Measurements from ENCODE around the gene HHIPL2.

Gene HHIPL2

GRCh38 chr1:222557574-222557973, 9.7 kb upstream of the HHIPL2 start (continued):
- no peak for TF ChIP-seq ZNF394 (tag by site-specific recombination; IDR thresholded peaks at IDR 0.05; ENCODE audit: borderline replicate concordance)
- no peak for TF ChIP-seq ZSCAN18 (tag by site-specific recombination; IDR thresholded peaks at IDR 0.05)
- no peak for TF ChIP-seq ZNF350 (tag by site-specific recombination; IDR thresholded peaks at IDR 0.05)
- no peak for TF ChIP-seq ZNF48 (tag by site-specific recombination; IDR thresholded peaks at IDR 0.05)
- no peak for TF ChIP-seq ZNF10 (tag by site-specific recombination; IDR thresholded peaks at IDR 0.05)

GRCh38 chr1:222557148-222557547, 9.2 kb upstream of the HHIPL2 start:
- CTCF ChIA-PET = interaction anchor here (1.1 kb wide), 1 partner anchor 102 kb away, joined by 4 read pairs; no protein-coding TSS in a partner anchor
- no peak overlapping the region for H3K4me3 ChIP-seq (ENCODE audit: low read depth, low read length)
- POLR2A ChIA-PET = interaction anchor here (1.0 kb wide), 1 partner anchor 10 kb away, joined by 4 read pairs; no protein-coding TSS in a partner anchor
- H3K9me3 ChIP-seq (ENCODE audit: control insufficient read depth, insufficient read depth, low read depth, low read length) = no peaks in the 10 kb centered on the region
- peaks cover 0 to 48% of the 10 kb centered on the region in 2 experiments for H3K36me3 ChIP-seq (ENCODE audit: control insufficient read depth in 2 of 2, insufficient read depth in 1 of 2, low read length in 2 of 2)
- no peaks in the 10 kb centered on the region for H3K4me1 ChIP-seq (ENCODE audit: control insufficient read depth, insufficient read depth, low read length)
- H3K27ac ChIP-seq (ENCODE audit: extremely low read depth, low read depth, low read length) = no peak overlapping the region
- TF ChIP-seq ZNF274 (IDR thresholded peaks at IDR 0.05; ENCODE audit: low read length) = no peak
- no peak for TF ChIP-seq ZNF274 (tag by site-specific recombination; IDR thresholded peaks at IDR 0.05; ENCODE audit: borderline replicate concordance)
- TF ChIP-seq ZNF174 (tag by site-specific recombination; IDR thresholded peaks at IDR 0.05) = no peak
- no peak for TF ChIP-seq ZNF514 (tag by site-specific recombination; IDR thresholded peaks at IDR 0.05)
- TF ChIP-seq ZNF664 (tag by site-specific recombination; IDR thresholded peaks at IDR 0.05) = no peak

- Histone ChIP-seq H3K4me1 (ENCODE audit: control insufficient read depth, insufficient read depth, low read length) (no peaks in the 10 kb centered on the region), H3K27ac (ENCODE audit: extremely low read depth, low read depth, low read length) (no peak overlapping the region), H3K36me3 (ENCODE audit: control insufficient read depth in 2 of 2, insufficient read depth in 1 of 2, low read length in 2 of 2) (peaks cover 0 to 40% of the 10 kb centered on the region in 2 experiments), H3K9me3 (ENCODE audit: control insufficient read depth, insufficient read depth, low read depth, low read length) (no peaks in the 10 kb centered on the region), H3K4me3 (ENCODE audit: low read depth, low read length) (no peak overlapping the region)
- TF ChIP-seq TCF7L2 (IDR thresholded peaks at IDR 0.05; ENCODE audit: borderline replicate concordance, low read depth, low read length) = no peak
- TF ChIP-seq GLI2 (tag by site-specific recombination; IDR thresholded peaks at IDR 0.05; ENCODE audit: borderline replicate concordance, low read depth) = no peak
- TF ChIP-seq ZNF776 (tag by site-specific recombination; IDR thresholded peaks at IDR 0.05; ENCODE audit: borderline replicate concordance) = no peak
- no peak for TF ChIP-seq ZFP37 (tag by site-specific recombination; IDR thresholded peaks at IDR 0.05)
- TF ChIP-seq ZEB2 (tag by site-specific recombination; IDR thresholded peaks at IDR 0.05) = no peak
- no peak for TF ChIP-seq ZBTB44 (tag by site-specific recombination; IDR thresholded peaks at IDR 0.05)
- no peak for TF ChIP-seq ZNF555 (tag by site-specific recombination; conservative IDR thresholded peaks at IDR 0.05)
- TF ChIP-seq ZNF175 (tag by site-specific recombination; IDR thresholded peaks at IDR 0.05) = no peak
- TF ChIP-seq HIC1 (tag by site-specific recombination; IDR thresholded peaks at IDR 0.05) = no peak
- TF ChIP-seq ZNF341 (tag by site-specific recombination; IDR thresholded peaks at IDR 0.05; ENCODE audit: low read depth) = no peak
- TF ChIP-seq TRIM28 (IDR thresholded peaks at IDR 0.05; ENCODE audit: borderline replicate concordance, low read length) = no peak
- no peak for TF ChIP-seq ZNF140 (tag by site-specific recombination; IDR thresholded peaks at IDR 0.05)
- no peak for TF ChIP-seq ZNF426 (tag by site-specific recombination; IDR thresholded peaks at IDR 0.05)
- no peak for TF ChIP-seq ZNF701 (tag by site-specific recombination; IDR thresholded peaks at IDR 0.05)
- no peak for TF ChIP-seq ZNF707 (tag by site-specific recombination; IDR thresholded peaks at IDR 0.05)
- TF ChIP-seq ZNF133 (tag by site-specific recombination; IDR thresholded peaks at IDR 0.05) = no peak
- TF ChIP-seq KLF8 (tag by site-specific recombination; IDR thresholded peaks at IDR 0.05) = no peak
- TF ChIP-seq ZNF529 (tag by site-specific recombination; IDR thresholded peaks at IDR 0.05; ENCODE audit: insufficient replicate concordance) = no peak
- ChIA-PET POLR2A (interaction anchor here (1.0 kb wide), 1 partner anchor 9 kb away, joined by 4 read pairs; no protein-coding TSS in a partner anchor), CTCF (interaction anchor here (0.6 kb wide), 1 partner anchor 158 kb away, joined by 5 read pairs; no protein-coding TSS in a partner anchor)
Observed at GRCh38 chr1:222555992-222556615, 8.2 kb upstream of the HHIPL2 start.
